GM11168 (cell line): ENCODE data around the gene ZSWIM8.
"Not testable (repeated sequence)": the region's sequence is repeated elsewhere in the genome, so short reads cannot be mapped to it uniquely, and the experiment has no call there.

Experiments used
- in situ Hi-C: fragments of 300-500 bp; cut with MboI; formaldehyde crosslinking; loops from one replicate; pipeline ENCODE4 v1.12.0; 2022; ENCODE audit warnings: low sequenced_read_pairs; ENCODE audit not compliant: unreplicated experiment

The ZSWIM8 gene

DNA sequence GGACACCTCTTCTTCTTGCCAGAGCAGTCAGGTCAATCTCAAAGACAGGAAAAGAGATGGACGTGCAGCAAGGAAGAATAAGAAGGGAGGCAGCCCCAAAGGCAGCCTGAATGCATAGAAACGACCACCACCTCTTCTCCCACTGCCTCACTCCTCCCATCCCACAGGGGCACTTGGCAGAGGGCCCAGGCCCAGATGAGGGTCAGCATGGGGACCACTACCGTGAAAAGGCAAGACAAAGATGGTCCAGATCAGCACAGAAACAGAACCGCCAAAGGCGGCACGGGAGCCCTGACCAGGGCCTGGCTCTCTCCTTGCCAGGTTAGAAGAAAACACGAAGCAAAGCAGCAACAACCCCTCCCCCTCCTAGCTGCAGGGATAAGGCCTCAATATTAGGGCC is 27.9 kb downstream of the ZSWIM8 start:
- in situ Hi-C loops, result no loop called here

DNA sequence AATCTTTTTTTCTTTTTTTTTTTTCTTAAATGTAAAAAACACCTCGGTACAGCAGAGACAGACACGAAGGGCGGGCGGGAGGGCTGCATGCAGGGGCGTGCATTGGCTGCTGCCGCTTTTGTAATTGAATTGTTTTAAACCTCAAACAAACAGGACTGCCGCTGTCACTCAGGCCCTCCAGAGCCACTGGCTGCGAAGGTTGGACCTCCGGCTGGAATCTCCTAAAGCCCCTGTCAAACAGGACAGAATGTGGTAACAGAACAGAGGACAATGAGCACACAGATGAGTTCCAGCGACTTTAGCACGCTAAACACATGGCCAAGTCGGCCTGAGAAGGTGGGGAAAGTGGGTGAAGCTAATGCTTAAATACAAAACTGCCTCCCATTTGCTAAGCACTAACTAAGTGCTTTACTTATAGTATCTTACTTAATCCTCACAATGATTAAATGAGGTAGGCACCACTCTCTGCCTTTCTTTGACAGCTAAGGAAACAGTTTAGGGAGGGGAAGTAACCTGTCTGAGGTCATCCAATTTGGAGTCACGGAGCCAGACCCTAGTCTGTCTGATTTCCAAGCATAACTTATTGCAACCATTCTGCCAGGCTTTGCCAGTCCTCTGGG is 29.0 kb downstream of the ZSWIM8 start:
- in situ Hi-C loops, result no loop called here

DNA sequence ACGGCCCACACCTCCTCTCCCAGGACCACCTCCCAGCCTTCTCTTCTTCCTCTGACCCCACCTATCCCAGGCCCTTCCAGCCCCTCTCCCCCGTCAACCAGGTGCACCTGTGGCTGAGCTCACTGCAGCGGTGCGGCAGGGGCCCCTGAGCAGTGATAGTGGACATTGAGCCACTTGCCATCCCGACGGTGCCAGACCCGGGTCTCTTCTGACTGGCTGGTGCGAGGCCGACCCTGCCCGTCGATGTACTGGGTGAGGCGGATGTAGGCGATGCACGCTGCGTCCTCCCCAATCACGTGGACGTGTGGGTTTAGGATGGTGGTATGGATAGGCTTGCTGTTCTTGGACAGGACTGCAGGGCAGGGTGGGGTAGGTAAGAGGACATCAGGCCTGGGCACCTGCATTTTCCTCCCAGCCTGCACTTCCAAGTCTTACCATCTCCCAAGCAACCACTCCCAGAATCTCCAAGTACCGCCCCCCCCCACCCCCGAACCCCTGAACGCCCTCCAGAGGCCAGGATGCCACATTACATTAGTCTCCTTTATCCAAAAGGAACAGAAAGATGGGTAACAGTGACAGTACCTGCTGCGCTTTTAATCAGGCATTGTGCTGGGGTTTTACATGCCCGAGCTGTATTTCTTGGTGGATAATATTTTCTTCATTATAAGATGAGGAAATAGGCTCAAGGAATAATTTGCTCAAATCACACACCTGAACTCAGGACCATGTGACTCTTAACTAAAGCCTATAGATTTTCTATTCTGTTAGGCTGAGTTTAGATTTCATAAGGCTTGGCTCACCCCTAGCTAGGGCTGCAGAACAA is 29.7 kb downstream of the ZSWIM8 start:
- in situ Hi-C loops, result no loop called here

DNA sequence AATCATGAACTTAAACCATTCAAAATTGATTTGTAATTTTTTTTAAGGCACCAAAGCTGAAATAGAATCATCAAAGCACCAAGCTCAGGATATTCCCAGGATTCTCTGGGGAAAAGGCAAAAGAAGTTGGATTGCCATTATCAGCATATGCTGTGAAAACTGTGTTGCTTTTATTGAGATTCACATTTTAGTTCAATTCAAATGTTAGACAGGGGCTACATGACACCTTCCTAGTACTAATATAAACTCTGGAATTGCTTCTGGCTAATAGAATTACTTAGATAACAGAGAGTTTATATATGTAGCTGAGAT is 30.3 kb downstream of the ZSWIM8 start:
- in situ Hi-C loops, result no loop called here

DNA sequence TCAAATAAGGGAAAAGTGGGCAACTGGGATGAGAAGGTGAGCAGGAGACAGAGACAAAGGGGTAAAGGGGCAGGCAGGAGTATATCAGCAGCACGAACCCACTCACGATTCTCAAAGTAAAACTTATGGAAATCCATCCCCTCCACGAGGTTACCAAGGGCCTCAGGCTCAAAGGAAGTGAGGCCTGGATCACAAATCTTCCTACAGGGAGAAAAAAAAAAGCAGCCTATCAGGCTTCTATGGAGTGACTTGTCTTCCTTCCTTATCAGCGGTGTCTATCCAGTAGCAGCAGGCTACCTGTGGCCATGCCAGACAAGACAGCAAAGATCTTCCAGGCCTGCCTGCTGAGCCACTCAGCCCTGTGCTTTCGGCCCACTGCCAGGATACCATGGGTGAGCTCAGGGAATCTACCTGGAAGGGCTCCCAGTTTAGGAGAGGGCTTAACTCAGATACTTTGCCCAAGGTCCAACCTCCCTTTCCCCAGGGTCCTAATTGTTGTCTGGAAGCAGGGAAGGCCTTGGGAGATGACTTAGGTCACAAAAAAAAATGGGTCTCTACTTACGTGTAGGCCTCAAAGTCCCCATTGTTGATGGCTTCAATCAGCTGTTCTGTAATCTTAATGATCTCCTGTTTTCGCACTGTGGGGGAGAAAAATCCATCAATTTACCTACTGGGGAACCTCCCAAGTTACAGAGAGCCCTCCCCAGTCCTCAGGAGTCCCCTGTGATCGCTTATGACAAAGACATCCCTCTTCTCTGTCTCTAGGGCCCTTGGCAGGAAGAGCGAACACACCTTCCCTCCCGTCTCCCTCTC is 31.7 kb downstream of the ZSWIM8 start:
- in situ Hi-C loops, result no loop called here

DNA sequence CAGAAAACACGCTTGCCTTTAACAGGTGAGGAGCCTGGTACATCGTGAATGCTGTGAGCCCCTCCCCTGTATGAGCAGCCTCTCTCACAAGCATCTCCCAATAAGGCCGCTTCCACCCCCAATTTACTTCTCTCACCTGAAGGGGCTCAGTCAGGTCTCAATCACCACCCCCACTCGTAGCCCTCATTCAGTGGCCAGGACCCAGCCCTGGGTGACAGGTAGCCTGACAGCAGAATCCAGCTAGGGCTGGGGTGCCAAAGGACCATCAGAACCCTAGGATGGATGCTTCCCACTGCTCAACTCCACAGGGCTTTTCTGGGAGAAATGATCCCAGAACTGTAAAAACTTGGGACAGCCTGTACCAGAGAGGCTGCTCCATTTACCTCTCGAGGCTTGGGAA is 32.4 kb downstream of the ZSWIM8 start:
- in situ Hi-C loops, result no loop called here

DNA sequence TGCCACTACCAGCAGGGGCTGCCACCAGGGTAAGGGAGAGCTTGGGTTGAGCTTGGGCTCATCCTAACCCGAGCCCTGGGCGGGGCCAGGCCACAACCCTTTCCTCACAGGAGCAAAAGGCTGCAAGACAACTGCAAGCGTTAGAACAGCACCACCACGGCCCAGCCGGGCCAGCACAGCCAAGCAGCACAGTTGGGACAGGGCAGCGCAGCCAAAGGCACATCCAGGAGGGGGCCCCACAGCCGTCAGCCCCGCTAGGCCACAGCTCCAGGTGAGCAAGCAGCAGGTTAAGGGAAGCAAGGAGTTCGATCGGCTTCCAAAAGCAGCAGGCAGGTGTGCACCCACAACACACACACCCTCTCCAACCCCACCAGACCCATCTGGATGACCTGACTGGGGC is 33.0 kb downstream of the ZSWIM8 start:
- in situ Hi-C loops, result no loop called here

DNA sequence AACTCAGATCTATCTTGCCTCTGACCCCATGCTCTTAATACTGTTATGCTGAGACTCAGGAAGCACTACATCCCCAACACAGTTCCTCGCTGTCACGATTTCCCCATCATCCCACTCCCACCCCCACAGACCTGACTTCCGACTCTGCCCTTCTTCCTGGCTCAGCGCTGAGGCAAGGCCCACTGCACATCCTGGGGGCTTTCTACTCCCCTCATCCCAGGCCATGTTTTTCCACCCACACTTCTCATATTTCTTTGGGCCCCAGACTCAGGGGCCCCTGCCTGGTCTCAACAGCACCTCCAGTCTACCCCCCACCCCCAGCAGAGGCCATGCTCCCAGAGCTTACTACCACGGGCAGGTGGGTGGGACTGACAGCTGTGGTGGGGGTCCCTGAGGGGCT is 33.7 kb downstream of the ZSWIM8 start:
- in situ Hi-C loops, result no loop called here

DNA sequence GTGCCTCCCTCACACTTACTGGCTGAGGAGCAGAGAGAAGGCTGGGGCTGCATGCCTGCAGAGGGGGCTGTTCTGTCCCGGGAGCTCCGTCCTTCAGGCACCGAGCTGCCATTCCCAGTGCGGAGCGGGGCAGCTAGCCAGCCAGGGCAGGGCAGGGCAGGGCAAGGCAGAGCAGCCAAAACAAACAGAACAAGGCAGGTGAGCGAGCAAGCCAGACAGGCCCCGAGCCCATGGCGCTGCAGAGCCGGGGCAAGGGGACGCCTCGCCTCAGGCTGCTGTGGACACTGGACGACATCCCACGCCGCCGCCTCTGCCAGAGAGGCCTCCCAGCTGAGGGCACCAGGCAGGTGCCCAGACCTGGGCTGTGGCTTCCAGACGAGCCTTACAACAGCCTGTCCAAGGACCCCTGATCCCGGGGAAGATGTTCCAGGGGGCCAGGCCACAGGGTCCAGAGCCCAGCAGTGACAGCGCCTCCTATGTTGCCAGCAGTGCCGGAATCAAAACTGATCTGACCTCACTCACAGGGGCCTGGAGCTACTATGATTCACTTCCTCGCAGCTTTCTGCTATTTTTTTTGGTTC is 34.2 kb downstream of the ZSWIM8 start:
- in situ Hi-C loops, result no loop called here

DNA sequence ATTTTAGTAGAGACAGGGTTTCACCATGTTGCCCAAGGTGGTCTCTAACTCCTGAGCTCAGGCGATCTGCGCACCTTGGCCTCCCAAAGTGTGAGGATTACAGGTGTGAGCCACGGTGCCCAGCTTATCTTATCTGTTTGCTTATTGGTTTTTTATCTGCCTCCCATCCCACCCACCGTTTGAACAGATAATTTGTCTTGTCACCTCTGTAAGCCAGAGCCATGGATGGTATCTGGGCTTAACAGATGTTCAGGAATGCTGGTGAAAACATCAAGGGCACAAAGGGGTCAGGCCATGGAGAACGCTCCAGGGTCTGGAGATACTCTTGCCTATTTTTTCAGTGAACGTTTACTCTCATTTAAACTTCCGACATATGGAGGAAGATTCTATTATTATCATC is 38.0 kb downstream of the ZSWIM8 start:
- in situ Hi-C loops, result no loop called here

DNA sequence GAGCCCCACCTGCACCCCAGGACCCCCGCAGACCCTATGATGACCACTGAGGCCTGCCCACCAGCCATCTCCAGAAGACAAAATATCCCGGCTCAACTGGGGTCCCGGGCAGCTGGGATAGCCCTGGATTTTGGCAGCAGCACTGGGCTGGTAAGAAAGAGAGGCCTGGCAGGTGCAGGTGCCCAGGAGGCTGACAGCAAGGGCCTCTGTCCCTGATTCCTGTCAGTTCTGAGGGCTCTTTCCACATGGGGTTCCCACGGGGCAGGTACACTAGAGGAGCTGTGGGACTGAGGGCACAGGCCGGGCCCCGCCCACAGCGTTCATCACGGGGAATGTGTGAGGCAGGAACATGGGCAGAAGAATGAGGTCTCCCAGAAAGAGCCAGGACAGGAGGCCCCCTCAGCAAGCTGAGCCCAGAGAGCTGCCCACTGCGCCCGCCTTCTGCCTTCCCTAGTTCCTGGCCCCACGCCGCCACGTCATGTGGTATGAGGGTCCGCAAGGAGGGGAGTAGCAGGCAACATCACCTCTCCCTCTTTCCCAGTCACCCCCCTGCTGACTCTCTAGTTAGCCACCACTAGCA is 38.8 kb downstream of the ZSWIM8 start:
- in situ Hi-C loops, result no loop called here

DNA sequence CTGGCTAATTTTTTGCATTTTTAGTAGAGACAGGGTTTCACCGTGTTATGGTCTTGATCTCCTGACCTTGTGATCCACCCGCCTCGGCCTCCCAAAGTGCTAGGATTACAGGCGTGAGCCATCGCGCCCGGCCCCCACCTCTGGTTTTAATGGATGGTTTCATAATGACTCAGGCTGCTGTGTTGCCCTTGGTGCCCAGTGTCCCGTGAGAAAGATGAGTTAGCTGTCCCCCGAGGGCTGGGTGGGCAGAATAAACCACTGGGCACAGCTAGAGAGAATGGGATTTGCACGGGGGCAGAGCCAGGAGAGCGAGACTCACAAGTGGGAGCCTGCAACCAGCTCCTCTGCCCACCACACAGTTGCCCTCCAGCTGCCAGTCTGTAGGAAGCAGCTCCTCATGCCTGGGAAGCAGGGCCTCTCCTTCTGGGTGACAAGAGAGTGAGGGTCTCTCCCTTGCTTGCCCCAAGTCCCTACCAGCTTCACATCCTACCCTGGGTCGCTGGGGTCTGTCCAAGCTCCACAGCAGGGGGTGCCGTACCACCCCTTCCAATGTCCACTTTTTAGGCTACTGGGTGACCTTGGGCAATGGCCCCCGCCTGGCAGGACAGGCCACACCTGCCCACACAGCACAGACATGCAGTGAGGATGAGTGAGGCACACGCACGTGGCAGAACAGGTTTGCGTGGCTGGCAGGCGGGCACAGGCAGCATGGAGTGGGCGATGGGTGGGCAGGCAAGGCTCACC is 42.1 kb downstream of the ZSWIM8 start:
- in situ Hi-C loops, result no loop called here

DNA sequence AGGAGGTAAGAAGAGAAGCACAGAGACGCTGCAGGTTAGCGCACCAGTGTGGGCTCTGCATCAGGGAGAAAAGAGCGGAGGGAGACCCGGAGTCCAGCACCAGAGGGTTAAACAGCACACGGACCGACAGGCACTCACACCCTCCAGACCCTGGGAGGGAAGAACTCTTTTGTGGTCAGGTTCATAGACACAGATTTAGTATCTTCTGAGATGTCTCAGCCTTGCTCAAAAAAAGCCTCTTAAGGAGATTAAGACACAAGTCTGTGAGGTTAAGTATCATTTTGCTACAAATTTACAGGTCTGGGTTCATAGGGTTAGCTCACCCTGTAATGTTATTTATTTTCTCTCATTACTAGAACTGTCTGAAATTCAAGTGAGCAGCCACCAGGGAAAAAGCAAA is 42.8 kb downstream of the ZSWIM8 start:
- in situ Hi-C loops, result no loop called here

DNA sequence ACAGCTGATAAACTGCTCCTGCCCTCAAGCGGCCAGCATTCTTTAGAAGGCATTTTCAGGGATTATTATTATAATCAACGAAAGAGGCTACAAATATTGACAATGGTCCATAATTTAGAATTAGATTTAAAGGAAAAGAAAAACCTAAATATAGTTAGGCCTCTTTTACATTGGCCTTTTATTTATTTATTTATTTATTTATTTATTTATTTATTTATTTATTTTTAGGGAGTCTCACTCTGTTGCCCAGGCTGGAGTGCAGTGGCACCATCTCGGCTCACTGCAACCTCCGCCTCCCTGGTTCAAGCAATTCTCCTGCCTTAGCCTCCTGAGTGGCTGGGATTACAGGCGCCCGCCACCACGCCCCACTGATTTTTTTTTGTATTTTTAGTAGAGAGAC is 43.7 kb downstream of the ZSWIM8 start:
- in situ Hi-C loops, result not testable (repeated sequence)

DNA sequence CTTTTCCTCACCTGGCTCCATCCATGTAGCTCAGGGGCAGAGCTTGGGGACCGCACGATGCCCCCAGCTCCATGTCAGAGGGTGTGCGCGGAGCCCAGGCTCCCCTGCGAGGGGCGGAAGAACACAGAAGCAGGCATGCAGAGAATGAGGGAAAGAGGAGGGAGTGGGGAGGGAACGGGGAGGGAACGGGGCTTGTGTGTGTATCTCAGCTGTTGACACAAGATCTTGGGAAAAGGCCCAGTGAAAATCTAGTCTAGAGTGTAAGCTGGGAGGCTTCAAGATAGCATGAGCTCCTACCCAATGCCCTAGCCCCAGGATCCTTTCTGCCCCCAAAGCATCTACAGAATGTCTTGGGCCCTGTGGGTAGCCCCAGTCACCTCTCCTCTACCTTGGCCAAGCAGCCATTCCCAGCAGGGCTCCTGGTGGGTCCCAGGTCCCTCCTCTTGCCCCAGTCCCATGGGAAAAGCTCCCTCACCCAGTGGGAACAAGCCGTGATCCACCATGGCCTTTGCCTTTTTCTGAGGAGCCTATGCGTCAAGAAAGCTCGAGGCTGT is 51.1 kb downstream of the ZSWIM8 start:
- in situ Hi-C loops, result no loop called here

DNA sequence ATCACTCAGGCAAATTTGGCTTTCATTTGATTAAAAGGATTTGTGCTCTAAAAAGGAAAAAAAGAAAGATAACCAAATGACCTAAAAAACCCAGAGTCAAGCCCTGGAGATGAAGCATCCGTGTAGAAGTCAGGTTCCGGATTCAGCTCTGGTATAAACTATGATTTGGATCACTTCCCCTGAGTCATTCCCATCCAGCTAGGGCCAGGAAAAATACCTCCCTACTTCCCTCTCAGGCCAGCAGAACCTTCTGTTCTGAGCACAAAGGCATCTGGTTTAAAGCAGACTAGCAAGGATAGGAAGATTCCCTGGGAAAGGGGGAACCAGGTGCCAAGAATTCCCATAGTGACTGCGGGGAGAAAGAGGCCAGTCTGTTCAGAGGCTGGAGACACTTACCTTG is 51.7 kb downstream of the ZSWIM8 start:
- in situ Hi-C loops, result no loop called here

DNA sequence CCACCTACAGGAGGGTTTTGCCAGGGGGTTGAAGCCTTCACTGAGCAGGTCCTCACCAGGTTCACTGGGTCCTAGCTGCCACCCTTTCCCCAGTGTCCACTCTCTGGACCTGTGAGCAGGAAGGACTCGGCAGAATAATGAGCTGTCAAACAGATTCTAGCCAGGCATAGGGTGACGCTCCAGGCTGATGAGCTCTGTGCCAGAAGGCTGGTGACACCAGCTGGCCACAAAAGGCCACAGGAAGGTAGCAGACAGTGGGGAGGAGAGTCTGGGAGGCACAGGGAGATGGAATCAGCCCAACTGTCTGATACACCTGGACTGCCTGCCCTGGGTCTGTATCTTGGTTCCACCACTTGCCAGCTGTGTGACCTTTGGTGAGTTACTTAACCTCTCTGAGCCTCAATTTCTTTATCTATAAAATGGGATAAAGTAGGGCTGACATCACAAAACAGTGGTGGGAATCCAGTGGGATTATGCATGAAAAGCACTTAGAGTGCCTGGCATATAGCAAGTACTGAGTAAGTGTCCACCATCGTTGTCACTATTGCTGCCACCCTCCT is 52.7 kb downstream of the ZSWIM8 start:
- in situ Hi-C loops, result no loop called here

DNA sequence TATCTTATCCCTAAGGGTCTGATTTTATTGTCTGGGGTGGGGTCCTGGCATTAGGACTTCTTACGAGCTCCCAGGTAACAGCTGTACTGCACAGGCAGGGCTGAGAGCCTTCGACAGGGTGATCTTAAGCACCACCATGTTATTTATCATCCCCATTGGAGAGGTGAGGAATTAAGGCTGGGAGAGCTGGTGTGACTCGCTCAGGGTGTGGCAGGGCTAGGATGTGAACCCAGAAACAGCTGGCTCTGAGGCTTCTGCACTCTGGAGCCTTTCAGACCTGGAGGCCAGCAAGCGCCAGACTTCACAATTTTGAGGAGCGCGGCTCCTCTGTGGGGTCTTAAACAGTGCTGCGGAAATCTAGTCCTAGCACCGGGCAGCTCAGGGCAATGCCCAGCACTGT is 53.4 kb downstream of the ZSWIM8 start:
- in situ Hi-C loops, result no loop called here

DNA sequence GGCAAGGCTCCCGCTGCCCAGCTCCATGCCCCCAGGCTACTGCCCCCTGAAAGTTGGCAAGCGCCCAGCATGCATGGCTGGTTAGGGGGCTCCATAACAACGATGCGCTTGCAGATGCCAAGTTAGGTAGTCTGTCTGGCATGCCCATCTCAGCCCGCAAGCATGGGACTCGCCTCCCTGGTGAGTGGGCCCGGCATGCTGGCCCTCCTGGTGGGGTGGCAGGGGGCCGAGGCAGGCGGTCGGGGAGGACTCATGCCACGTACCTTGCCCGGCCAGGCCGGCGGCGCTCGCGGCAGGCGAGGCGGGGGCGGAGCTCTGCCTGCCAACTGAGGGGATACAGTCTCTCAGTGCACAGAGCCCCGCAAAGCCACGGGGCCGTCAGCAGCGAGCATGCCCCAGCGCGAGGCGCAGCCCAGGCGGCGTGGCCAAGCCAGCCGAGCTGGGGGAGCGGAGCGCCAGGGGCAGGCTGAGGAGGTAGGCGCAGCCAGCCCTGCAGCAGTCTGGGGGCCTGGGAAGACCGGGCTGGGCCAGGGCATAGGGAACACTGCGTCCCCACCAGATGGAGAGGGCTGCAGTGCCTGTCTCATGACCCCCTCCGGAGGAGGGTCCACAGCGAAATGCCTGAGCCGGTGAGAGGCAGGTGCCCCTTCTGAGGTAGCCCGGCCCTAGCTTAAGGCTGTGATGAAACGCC is 54.0 kb downstream of the ZSWIM8 start:
- in situ Hi-C loops, result no loop called here
